Measurements from ENCODE around the gene AK3.

The AK3 gene

DNA sequence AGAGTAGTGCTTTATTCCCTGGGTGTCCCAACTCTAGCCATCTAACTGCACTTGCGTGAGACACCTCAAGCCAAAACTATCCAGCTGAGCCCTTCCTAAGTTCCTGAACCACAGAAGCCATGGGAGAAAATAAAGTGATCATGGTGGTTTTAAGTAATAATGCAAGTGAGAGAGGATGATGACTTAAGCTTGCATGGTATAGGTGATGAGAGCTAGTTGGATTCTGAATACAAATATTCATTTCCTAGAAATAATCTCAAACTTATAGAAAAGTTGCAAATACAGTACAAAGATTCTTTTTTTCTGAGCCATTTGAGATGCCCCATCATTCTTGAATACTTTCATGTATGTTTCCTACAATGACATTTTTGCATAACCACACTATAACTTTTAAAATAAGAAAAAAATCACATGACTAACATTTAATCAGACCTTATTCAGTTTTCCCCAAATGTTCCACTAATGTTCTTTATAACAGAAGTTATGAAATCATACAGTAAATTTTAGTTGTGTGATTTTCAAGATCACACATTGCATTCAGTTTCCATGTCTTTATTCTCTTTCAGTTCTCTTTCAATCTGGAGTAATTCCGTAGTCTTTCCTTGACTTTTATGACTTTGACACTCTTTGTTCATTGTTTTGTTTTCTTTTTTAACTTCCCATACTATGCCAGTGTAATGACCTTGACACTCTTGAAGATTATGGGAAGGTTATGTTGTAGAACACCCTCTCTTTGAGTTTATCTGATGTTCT is 5.5 kb upstream of the AK3 start:
- DNase-seq, result no peak

- no peak for DNase-seq
Measured at GRCh38 chr9:4743131-4743875, 2.3 kb upstream of the AK3 start.

DNA sequence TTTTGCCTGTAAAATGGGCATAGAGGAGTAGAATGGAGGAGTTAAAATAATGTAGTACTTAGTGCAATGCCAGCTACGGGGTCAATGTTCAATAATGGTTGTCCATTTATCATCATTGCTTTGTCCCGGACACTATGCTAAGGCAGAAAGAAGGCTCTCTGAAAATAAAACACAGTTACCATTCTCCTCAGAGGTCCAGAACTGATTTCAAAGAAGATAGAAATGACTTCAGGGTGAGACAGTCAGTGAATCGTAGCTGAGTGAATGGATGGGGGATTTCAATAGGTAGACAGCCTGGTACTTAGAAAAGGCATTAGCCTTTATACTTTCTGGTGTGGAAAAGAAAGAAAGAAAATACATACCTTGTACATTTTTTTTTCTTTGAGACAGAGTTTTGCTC is 1.2 kb upstream of the AK3 start:
- no peak for DNase-seq

GRCh38 chr9:4741365-4742089 is 525 bp upstream of the AK3 start:
- DNase-seq, result peak; percentile 66

DNA sequence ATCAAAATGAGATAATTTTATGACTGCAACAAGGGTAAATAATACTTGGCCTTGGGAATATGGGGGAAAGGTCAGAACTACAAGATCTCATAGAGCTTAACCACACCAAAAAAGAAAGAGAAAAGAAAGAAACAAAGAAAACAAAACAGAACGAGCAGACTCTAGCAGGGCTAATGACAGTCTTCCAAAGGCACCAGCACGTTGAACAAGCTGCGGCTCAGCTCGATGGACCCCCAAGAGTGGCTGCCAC is 689 bp downstream of the AK3 start:
- no peak for DNase-seq

DNA sequence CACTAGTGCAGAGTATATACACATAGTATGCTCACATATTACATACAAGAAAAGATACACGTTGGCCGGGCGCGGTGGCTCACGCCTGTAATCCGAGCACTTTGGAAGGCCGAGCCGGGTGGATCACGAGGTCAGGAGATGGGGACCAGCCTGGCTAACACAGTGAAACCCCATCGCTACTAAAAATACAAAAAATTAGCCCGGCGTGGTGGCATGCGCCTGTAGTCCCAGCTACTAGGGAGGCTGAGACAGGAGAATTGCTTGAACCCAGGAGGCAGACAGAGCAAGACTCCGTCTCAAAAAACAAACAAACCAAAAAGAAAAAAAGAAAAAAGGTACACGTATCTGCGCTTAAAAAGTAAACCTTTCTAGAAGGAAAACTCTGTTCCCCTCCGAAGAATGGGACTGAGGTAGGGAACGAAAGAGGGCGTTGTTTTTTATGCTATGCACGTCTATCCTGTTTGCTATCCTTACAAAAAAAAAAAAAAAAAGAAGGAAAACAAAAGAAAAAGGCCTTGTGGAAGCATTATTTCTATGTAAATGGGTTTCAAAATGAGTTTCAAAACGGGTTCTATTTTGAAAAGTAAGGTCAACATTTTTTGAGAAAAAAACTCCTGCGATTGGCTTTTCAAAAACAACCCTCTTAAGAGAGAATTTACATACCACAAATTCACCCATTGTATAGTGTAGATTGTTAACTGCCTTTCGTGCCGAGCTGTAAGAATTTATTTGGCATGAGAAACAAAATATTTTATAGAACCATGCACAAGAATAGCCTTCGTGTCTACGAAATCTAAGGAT is 1.2 kb downstream of the AK3 start:
- peak; percentile 15 for DNase-seq

DNA sequence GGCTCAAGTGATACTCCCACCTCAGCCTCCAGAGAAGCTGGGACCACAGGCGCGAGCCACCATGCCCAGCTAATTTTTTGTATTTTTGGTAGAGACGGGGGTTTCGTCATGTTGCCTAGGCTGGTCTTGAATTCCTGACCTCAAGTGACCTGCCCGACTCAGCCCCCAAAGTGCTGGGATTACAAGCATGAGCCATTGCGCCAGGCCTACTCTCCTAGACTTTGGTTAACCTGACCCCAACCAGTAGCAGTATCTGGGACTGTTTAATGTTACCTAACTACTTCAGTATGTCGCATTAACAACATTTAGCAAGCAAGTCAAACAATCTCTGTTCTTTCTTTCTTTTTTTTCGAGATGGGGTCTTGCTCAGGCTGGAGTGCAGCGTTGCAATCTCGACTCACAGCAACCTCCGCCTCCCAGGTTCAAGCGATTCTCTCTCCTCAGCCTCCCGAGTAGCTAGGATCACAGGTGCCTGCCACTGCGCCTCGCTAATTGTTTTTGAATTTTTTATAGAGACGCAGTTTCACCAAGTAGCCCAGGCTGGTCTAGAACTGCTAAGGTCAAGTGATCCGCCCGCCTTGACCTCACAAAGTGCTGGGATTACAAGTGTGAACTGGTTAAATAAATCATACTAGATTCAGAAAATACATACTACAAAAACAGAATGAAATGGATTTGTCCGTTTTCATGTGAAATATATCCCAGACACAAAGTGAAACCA is 2.0 kb downstream of the AK3 start:
- DNase-seq, result no peak

DNA sequence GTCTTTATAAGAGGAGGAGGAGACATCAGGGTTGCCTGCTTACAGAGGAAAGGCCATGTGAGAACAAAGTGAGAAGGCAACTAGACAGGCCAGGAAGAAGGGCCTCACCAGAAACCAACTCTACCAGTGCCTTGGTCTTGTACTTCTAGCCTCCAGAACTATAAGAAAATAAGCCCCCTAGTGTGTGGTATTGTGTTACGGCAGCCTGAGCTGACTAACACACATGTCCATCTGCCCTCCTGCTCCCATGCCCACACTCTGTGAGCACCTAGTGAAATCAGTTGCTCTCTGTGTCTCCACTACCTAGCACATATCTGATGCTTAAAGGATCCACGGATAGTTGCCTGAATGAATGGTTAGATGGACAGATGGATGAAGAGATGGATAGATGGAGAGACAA is 6.9 kb downstream of the AK3 start:
- no peak for DNase-seq

- DNase-seq, result no peak
Measured at GRCh38 chr9:4732890-4733289, 8.1 kb downstream of the AK3 start.

GRCh38 chr9:4727593-4727992 is 13.4 kb downstream of the AK3 start:
- no peak for DNase-seq

DNA sequence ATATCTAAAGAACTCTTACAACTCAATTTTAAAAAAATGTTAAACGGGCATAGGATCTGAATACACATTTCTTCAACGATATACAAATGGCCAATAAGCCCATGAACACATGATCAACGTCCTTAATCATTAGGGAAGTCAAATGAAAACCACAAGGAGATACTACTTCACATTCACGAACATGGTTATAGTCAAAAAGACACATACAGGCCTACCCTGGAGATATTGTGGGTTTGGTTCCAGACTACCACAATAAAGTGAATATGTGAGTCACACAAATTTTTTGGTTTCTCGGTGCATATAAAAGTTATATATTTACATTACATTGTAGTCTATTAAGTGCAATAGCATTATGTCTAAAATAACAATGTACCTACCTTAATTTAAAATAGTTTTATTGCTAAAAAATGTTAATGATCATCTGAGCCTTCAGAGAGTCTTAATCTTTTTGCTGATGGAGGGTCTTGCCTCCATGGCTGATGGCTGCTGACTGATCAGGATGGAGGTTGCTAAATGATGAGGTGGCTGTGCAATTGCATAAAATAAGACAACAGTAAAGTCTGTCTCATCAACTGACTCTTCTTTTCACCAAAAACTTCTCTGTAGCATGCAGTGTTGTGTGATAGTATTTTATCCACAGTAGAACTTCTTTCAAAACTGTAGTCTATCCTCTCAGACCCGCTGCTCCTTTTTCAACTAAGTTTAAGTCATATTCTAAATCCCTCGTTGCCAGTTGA is 15.1 kb downstream of the AK3 start:
- no peak for DNase-seq

DNA sequence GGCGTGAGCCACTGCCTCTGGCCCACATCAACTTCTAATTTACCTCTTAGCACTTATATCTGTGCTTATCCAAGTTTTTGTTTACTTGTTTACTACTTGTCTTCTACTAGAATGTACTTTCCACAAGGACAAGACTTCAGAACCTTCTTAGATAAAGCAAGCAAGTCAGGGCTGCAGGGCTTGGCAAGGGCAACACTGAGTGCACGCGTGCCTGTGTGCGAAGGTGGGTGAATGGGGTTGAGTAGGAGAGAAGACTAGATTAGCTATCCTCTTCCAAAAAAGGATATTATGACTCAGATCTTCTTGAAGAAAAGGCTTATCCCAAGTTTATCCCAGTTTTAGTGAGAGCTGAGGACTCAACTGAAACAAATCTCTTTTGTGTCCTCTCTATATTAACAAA is 19.3 kb downstream of the AK3 start:
- no peak for DNase-seq

DNA sequence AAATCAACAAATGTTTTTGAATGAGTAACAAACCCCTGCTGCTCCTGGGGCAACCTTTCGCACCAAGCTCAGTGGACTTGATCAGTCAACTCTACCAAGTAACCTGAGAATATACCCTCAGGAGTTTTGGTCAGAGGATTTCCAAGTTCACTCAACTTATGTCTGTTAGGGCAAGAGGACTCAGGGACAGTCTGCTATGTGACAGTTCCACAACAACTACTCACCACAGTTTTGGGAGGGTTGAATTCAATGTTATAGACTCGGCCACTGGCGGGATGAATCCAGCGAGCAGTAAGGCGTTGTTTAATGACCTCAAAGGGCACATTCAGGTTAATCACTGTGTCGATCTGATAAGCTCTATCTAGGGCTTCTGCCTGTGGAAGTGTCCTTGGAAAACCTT is 22.1 kb downstream of the AK3 start:
- no peak for DNase-seq

DNA sequence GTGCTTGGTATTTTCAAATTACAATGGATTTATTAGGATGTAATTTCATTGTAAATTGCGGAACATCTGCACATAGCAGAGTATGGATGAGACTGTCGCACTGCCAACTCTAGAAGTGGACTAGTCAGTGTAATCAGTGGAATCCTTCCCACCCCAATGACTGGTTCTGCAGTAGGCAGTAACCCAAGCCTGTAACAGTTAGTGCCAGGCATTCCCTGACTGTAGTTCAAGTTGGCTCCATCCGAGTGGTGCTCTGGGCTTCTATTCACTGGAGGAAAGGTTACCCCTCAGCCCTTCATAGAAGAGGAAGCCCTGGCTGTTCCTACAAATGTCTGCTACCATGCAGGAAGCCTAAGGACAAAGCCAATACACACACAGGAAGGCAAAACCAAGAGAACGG is 23.2 kb downstream of the AK3 start:
- no peak for DNase-seq

- no peak for DNase-seq
Measured at GRCh38 chr9:4716163-4716562, 24.8 kb downstream of the AK3 start.

DNA sequence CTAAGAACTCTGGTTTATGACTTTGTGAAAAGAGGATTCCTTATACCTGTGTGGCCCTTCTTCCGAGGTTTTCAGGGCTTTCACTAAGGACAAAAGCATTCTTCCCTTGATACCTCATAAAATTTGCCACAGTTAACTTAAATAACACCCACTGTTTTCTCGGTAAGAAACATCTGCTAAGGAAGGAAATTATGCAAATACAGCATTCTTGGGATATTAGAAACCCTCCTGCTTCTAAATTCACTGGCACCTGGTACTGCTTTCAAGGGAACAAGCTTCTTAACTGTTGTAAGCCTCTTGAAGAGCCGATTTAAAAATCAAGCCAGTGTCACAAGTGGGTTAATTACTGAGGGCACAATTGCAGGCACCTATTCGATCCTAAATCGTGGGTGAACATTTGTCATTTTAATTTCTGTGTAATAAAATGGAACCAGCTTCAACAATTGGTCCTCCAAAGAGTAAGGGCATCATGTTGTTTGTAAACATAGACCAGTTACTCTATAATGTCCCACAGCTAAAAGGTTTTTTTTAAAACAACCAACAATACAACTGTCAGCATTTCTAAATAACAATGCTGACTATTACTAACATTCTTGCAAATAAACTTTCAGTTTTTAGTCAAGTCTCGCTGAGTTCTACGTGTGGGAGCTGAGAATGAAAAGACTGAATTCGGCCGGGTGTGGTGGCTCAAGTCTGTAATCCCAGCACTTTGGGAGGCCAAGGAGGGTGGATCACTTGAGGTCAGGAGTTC is 26.6 kb downstream of the AK3 start:
- DNase-seq, result no peak

DNA sequence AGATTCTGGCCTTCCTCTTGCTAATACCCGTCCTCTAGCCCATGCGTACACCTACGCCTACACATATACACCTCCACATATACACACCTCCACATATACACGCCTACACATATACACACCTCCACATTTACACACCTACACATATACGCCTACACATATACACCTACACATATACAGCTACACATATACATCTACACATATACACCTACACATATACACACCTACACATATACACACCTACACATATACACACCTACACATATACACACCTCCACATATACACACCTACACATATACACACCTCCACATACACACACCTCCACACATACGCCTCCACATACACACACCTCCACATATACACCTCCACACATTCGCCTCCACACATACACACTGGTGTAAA is 27.2 kb downstream of the AK3 start:
- no peak for DNase-seq

DNA sequence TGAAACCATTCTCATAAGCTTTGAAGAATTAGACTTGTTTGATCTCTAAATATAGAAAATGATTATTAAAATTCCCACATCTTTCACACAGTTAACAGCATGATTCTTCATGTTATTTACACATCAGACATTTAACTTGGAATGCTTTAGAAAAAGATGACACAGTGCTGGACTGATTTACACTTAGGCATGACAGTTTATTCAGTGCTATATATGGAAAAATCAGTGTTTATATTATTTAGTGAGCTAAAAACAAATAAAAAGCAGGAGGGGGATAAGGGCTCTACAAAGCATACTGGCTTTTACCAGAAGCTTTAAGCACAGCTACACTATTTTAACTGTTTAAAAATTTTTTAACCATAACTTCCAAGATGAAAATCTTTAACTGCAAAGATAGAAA is 31.6 kb downstream of the AK3 start:
- no peak for DNase-seq

DNA sequence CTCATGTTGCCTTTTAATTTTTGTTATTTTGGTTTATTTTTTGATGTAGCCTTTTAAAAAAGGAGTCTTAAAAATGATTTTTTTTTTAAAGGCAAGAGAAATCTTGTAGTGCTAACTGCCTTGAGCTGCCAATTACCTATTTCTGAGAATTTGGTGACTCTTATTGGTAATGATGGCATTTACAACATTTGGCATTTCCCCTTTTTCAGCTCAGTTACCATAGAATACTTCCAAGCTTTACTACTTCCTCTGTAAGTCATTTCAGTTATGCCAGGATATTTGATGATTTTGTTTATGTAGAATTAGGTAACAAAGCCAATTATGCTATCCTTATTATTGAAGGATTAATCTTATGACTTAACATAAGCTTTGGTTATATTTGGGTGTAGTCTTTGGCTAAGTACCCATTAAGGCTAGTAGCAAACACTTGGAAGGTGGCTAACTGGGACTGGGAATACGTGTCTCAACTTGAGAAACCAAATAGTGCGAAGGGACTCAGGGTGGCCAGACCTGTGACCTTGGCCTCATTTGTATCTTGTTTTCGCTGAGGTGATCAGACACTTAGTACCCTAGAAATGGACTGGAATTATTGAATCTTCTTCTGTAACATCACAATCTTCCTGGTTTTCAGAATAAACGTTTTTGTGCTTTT is 33.9 kb downstream of the AK3 start:
- no peak for DNase-seq

DNA sequence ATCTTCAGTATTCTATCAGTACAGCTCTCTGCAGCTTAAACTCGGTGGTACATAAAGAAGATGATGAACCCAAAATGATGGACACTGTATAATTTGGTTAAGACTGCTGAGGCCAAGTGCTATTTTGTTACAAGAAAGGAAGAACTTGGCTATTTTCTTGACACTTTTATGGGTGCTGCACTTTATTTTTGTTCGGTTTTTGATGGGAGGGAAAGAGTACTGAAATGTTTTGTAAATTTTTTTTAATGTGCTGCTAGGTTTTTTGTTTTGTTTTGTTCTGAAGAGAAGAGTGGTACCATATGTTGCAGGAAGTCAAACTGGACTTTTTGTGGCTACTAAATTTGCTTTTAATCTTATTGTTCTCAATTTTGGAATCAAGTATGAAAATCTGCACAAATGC is 35.0 kb downstream of the AK3 start:
- DNase-seq, result no peak

DNA sequence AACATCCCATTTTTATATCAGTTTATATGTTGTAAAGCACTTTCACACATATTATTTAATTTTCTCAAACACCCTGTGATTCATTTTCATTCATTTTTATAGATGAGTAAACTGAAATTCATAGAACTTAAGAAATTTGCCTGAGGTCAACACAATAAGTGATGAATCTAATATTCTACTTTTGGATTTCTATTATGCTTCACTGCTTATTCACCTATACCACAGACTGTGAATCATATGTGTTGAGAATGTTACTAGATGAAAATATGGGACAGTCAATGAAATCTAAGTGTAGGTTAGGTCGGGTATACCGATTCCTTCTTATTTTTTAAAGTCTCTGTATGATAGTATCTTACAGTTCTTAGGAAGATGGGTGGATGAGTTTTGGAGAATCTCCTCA is 36.9 kb downstream of the AK3 start:
- DNase-seq, result no peak

All from NCI-H146 (cell line).